CD4-positive, alpha-beta T cell treated with Interferon alpha-2 for 1 hour (primary cell): ENCODE measurements around the gene SENP5.

Source experiments
- DNase-seq, 2 donors: peaks; one replicate each; pipeline ENCODE4 v3.0.0-alpha.2; 2020 to 2022

SENP5 gene

GRCh38 chr3:196886144-196886543, 18.4 kb downstream of the SENP5 start:
- DNase-seq: no peak

GRCh38 chr3:196889844-196890708, 22.4 kb downstream of the SENP5 start:
- no peak for DNase-seq

- DNase-seq: no peak
These were observed 27.0 kb downstream of the SENP5 start for GRCh38 chr3:196894557-196895295.

- DNase-seq: no peak
These were observed 28.5 kb downstream of the SENP5 start for GRCh38 chr3:196896229-196896628.

- DNase-seq: no peak
These were observed 34.0 kb downstream of the SENP5 start for GRCh38 chr3:196901768-196902167.

- DNase-seq: no peak
These were observed 34.6 kb downstream of the SENP5 start for GRCh38 chr3:196902296-196902695.

GRCh38 chr3:196903740-196904139, 36.0 kb downstream of the SENP5 start:
- DNase-seq: no peak

- DNase-seq: no peak
These were observed 47.1 kb downstream of the SENP5 start for GRCh38 chr3:196914866-196915265.

- no peak for DNase-seq
These were observed 47.7 kb downstream of the SENP5 start for GRCh38 chr3:196915375-196915774.

- DNase-seq: no peak
These were observed 48.5 kb downstream of the SENP5 start for GRCh38 chr3:196916221-196916620.

GRCh38 chr3:196916995-196917394, 49.3 kb downstream of the SENP5 start:
- no peak for DNase-seq

GRCh38 chr3:196918968-196919367, 51.2 kb downstream of the SENP5 start:
- DNase-seq: no peak

- no peak for DNase-seq
These were observed 53.0 kb downstream of the SENP5 start for GRCh38 chr3:196920733-196921132.

GRCh38 chr3:196927571-196928453, 60.1 kb downstream of the SENP5 start:
- DNase-seq: no peak

GRCh38 chr3:196931157-196931556, 63.4 kb downstream of the SENP5 start:
- DNase-seq: no peak

- DNase-seq: no peak
These were observed 64.3 kb downstream of the SENP5 start for GRCh38 chr3:196931828-196932587.

- no peak for DNase-seq
These were observed 64.9 kb downstream of the SENP5 start for GRCh38 chr3:196932600-196932999.

- DNase-seq: no peak
These were observed 68.6 kb downstream of the SENP5 start for GRCh38 chr3:196936288-196936687.

GRCh38 chr3:196938124-196938523, 70.4 kb downstream of the SENP5 start:
- DNase-seq: no peak

- DNase-seq: no peak
These were observed 70.9 kb downstream of the SENP5 start for GRCh38 chr3:196938576-196938975.

- peak; percentile 25 to 60 for DNase-seq
These were observed 74.1 kb downstream of the SENP5 start for GRCh38 chr3:196941729-196942225.
